NCI-H187 treated with DMSO at 0.1 percent for 48 hours (cell line): ENCODE measurements around the gene RRM2.

Source experiments
- DNase-seq: peaks from one replicate; lab custom pipeline; 2025; lab: John Stamatoyannopoulos, UW

RRM2 gene

GRCh38 chr2:10172033-10172871, 49.7 kb downstream of the RRM2 start:
- DNase-seq: no peak

GRCh38 chr2:10173258-10174005, 50.9 kb downstream of the RRM2 start:
- DNase-seq: no peak

- DNase-seq: no peak
These were observed 51.6 kb downstream of the RRM2 start for GRCh38 chr2:10174173-10174572.

- no peak for DNase-seq
These were observed 52.9 kb downstream of the RRM2 start for GRCh38 chr2:10175441-10175840.

- DNase-seq: no peak
These were observed 56.2 kb downstream of the RRM2 start for GRCh38 chr2:10178751-10179150.

GRCh38 chr2:10179422-10179821, 56.9 kb downstream of the RRM2 start:
- no peak for DNase-seq

GRCh38 chr2:10180229-10180628, 57.7 kb downstream of the RRM2 start:
- no peak for DNase-seq
